Non-pigmented ciliary epithelial cell (primary cell): ENCODE results near the gene TXNRD3.

Experiments used
- DNase-seq: peaks from one replicate; pipeline ENCODE4 v3.0.0-alpha.2; 2010; ENCODE audit warnings: low read depth

TXNRD3 gene

GRCh38 chr3:126654571-126655383 is at the start of gene TXNRD3:
Gene TXNRD3 (minus strand): TSS chr3:126655124.
- no peak for DNase-seq

GRCh38 chr3:126703512-126704493 is 48.9 kb upstream of the TXNRD3 start, which contains the start of gene CHCHD6:
Gene CHCHD6 (plus strand): TSS chr3:126704240. CDS start chr3:126704313, 73 bp downstream.
- peak; percentile 79 for DNase-seq

GRCh38 chr3:126699011-126699410 is 44.1 kb upstream of the TXNRD3 start:
- DNase-seq = no peak

GRCh38 chr3:126696701-126697267 is 41.9 kb upstream of the TXNRD3 start:
- no peak for DNase-seq

GRCh38 chr3:126693921-126694320 is 39.0 kb upstream of the TXNRD3 start:
- DNase-seq = no peak

GRCh38 chr3:126692858-126693257 is 37.9 kb upstream of the TXNRD3 start:
- DNase-seq = no peak

- no peak for DNase-seq
These were observed 36.8 kb upstream of the TXNRD3 start for GRCh38 chr3:126691765-126692164.

GRCh38 chr3:126685493-126685892 is 30.6 kb upstream of the TXNRD3 start:
- no peak for DNase-seq

- no peak for DNase-seq
These were observed 30.1 kb upstream of the TXNRD3 start for GRCh38 chr3:126685021-126685420.

- DNase-seq = no peak
These were observed 29.4 kb upstream of the TXNRD3 start for GRCh38 chr3:126684218-126684751.

- no peak for DNase-seq
These were observed 28.1 kb upstream of the TXNRD3 start for GRCh38 chr3:126683069-126683468.

- DNase-seq = no peak
These were observed 27.1 kb upstream of the TXNRD3 start for GRCh38 chr3:126682009-126682408.

GRCh38 chr3:126680667-126681055 is 25.7 kb upstream of the TXNRD3 start:
- DNase-seq = no peak

- DNase-seq = no peak
These were observed 25.1 kb upstream of the TXNRD3 start for GRCh38 chr3:126679831-126680666.

- no peak for DNase-seq
These were observed 24.4 kb upstream of the TXNRD3 start for GRCh38 chr3:126679318-126679751.

- no peak for DNase-seq
These were observed 23.9 kb upstream of the TXNRD3 start for GRCh38 chr3:126678693-126679317.

- no peak for DNase-seq
These were observed 23.1 kb upstream of the TXNRD3 start for GRCh38 chr3:126677862-126678503.

GRCh38 chr3:126676919-126677705 is 22.2 kb upstream of the TXNRD3 start:
- no peak for DNase-seq

- no peak for DNase-seq
These were observed 17.8 kb upstream of the TXNRD3 start for GRCh38 chr3:126672741-126673140.
